GM19372 (cell line): ENCODE data around the gene ZNHIT3.
"Not testable (repeated sequence)": the region's sequence is repeated elsewhere in the genome, so short reads cannot be mapped to it uniquely, and the experiment has no call there.

Experiments used
- ATAC-seq: cut with Tn5 transposase; IDR thresholded peaks from one replicate; pipeline ENCODE4 v1.9.1; 2021; ENCODE audit warnings: mild to moderate bottlenecking, low read depth, moderate library complexity; ENCODE audit not compliant: unreplicated experiment

ZNHIT3 gene

GRCh38 chr17:36486204-36487194 is at the start of gene ZNHIT3:
Gene ZNHIT3 (plus strand): TSS chr17:36486681. CDS start chr17:36486700, 19 bp downstream.
- ATAC-seq, result peak; percentile 85

GRCh38 chr17:36441792-36442191 is 44.7 kb upstream of the ZNHIT3 start:
- not testable (repeated sequence) for ATAC-seq

DNA sequence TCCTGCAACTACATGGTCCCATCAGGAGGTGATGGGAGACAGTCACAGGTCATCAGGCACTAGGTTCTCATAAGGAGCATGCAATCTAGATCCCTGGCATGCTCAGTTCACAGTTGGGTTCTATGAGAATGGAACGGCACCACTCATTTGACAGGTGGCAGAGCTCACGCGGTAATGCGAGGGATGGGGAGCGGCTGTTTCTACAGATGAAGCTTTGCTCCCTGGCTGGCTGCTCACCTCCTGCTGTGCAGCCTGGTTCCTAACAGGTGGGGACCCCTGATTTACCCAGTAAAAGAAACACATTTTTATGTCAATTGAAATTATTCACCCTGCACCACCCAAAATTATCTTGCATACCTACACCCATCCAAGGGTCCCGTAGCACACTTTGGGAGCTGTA is 42.7 kb upstream of the ZNHIT3 start:
- no peak for ATAC-seq

- not testable (repeated sequence) for ATAC-seq
Observed at GRCh38 chr17:36449997-36450396, 36.5 kb upstream of the ZNHIT3 start.

GRCh38 chr17:36452888-36453287 is 33.6 kb upstream of the ZNHIT3 start:
- not testable (repeated sequence) for ATAC-seq

- not testable (repeated sequence) for ATAC-seq
Observed at GRCh38 chr17:36457701-36458100, 28.8 kb upstream of the ZNHIT3 start.

DNA sequence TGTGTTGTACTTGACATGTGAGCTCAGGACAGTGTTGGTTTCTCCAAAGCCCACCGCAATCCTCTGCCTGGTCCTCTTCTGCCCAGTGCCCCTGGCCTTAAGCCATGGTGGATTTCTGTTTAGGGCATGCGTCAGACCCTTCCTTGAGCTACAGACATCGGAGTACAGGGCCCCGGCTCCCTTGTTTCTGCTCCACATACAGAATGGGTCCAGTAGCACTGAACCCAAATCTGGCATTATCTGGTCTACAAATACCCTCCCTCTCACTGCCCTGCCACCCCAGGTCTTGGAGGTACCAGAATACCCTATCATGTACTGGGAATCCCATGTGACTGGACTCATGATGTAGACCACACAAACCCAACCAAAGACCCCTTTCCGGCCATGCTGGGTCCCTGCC is 27.4 kb upstream of the ZNHIT3 start:
- no peak for ATAC-seq

DNA sequence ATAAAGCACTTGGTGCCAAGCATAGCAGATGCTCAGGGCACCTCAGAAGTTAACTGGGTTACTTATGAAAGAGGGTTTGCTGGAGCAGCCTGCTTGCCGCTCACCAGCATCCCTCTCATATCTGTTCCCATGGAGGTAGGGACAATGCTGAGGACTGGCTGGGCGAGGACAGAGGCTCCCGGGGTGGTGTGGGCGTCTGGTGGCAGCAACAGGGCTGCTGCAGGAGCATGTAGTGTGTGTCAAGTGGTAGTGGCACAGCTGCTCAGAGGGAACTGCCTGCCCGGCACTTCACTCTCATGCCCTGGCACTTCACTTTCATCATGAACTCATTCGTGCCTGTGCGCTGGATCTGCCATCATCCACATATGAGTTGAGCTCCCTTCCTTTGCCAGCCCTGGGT is 26.9 kb upstream of the ZNHIT3 start:
- ATAC-seq, result no peak

DNA sequence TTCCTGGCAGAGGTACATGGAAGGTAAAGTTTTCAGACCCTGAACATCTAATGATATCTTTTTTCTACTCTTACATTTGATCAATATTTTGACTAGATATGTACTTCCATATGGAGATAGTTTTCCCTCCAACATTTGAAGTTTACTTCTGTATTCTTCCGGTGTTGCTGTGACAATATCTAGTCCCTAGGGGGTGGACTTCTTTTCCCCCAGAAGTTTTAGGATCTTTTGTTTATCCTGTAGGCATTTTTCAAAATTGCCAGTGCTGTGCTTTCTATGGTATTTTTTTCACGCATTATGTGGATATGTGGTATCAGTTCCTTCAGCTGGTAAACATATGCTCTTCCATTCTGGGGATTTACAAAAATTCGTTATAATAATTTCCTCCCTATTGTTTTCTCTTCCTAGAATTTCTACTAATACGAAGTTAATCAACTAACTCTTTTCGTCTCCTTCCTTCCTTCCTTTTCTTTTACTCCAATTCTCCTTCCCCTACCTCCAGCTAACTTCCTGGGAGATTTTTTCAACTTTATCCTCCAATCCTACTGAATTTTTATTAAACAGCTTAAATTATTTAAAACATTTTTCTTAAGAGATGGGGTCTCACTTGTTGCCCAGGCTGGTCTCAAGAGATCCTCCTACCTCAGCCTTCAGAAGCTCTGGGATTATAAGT is 26.1 kb upstream of the ZNHIT3 start:
- ATAC-seq, result no peak

DNA sequence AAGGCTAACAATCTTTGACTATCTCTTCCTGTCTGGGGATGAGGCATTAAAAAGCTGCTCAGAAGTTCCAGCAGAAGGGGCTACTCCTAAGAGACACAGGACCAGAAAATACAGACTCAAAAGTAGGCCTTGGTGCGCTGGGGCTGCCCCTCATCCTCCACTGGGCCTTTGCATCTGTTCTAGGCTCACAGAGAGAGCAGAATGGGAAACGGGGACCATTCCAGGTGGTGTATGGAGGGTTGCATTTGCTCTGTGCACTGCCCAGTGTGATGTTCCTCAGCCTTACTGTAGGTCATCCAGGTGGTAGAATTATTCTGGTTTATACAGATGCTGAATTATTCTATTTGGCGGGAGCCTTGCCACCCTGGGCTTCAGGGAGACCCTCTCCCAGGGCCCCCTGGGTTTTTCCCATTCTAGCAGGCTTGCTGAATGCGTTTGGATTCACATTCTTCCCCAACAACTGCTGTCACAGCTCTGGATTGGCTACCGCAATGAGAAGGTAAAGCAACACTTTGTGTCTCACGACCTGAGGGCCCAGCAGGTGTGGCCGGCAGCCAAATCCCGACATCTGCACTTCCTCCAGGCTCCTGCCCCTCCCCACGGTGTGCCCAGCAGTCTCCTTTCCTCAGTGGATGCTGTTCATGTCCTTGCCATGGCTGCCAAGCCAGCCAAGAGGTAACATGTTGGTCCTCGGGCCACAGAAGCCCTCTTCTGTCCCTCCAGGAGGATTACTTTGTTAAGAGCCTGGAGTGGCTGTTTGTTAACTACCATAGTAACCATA is 25.0 kb upstream of the ZNHIT3 start:
- ATAC-seq, result no peak

DNA sequence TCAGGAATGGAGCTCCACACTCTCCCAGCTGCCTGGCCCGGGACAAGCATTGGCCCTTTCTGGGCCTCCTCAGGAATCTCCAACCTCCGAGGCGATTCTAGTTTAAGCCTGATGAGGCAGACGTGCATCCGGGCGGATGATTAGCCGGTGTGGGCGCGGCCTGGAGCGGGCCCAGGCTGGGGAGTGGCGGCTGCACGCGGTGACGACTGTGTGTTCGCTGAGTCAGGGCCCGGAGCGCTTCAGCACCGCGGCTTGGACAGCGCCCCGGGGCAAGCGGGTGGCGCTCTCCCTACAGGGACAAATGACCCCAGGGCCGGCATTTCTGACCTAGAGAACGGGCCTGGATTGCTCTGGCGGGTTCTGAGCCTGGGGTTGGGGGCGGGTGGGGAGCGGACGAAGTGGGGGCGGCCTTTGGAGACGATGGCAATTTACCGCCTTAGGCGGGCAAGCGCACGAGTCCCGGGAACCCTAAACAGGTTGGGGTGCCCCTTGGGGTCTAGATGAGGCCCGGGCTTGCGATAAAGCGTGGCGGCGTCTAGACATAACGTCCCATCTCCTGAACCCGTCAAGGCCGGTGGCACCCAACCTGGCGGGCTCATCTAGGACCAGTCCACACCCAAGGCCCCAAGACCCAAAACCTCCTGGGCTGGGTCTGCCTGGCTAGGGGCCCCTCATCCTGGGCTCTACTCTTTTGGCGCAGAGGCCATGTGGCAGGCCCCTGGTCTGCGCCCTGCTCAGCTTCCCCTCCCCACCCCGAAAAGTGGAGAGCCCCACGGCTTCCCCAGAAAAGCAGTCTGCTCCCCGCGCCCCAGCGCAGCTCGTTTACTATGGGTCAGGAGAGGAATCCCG is 22.3 kb upstream of the ZNHIT3 start:
- no peak for ATAC-seq

DNA sequence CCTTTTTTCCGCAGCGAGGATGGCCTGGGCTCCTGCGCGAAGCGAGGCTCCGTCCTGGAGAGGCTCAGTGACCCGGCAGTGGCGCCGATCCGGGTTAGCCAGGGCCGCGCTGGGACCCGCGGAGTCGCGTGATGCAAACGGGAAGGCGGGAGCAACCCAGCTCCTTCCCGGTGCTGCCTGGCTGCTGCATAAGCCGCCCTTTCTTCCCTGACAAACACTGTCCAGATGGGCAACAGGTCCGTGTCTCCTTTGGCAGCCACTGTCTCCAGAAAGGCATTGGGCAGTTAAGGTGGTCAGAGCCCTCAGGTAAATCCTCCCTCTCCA is 21.8 kb upstream of the ZNHIT3 start:
- no peak for ATAC-seq

- ATAC-seq, result no peak
Observed at GRCh38 chr17:36468903-36469635, 17.4 kb upstream of the ZNHIT3 start.

- ATAC-seq, result no peak
Observed at GRCh38 chr17:36469733-36470132, 16.7 kb upstream of the ZNHIT3 start.

DNA sequence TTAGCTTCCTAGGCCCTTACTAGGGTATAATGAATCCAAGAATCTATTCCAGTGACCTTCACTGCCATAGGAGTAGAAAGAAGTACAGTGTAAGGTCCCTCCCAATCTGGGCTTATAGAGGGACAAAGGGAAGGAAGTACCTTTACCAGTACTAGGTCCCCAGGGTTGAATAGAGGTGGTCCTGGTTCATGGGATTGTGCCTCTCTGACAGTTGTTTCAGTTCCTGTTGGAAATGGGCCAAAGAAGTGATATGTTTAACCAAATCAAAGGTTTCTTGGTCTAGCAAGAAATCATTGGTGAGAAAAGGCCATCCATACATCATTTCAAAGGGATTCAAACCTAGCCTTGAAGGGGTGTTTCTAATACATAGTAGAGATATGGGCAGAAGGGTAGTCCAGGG is 16.0 kb upstream of the ZNHIT3 start:
- no peak for ATAC-seq

DNA sequence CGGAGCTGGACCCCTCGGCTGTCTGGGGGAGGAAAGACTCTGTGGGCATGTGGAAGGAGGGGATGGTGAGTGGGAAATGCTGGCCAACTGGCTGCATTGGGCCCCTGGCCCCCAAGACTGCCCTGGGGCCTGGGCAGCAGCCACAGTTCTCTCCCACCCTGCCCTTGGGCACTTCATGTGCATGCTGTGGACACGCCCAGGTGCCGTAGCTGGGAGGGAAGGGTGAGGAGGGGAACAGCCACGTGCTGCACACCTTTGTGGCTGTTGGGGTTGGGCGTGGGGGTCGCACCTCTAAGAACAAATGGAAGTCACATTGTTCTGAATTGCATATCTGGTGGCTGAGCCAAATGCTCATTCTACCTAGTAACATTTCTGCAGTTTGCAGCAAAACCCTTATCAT is 11.9 kb upstream of the ZNHIT3 start:
- ATAC-seq, result no peak

- no peak for ATAC-seq
Observed at GRCh38 chr17:36475346-36475970, 11.0 kb upstream of the ZNHIT3 start.

DNA sequence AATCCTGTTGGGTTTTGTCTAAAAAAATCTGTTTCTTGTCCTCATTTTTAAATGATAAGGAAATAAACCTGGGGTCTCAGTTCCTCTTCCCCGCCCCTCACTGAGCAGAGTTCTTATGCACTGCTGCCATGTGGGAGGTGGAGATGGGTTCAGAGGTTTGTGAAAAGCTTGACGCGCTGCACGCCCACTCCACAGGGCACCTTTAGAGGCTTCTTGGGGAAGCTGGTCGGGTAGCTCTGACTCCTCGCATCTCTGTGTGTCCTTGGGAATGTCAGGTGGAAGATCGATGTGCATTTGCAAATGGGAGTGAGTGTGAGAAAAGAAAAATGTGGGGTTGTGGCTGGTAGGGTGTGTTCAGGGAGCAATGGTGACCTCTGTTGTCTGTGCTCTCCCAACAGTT is 4.7 kb upstream of the ZNHIT3 start:
- ATAC-seq, result no peak
